Upper lobe of left lung (tissue), 6 donors: ENCODE results near the gene ADAMTSL2. TPM values are rescaled to one million over a fixed set of nuclear protein-coding genes. Genes with fewer than 3 reads are reported as not detected.
A peak's percentile ranks its signal among the peaks of the same experiment; 100 is the strongest.

Experiments
- ATAC-seq, 2 donors: fragments of 200-7000 bp; cut with Tn5 transposase; one replicate each; pipeline ENCODE4 v1.9.1; 2022; ENCODE audit warnings: mild to moderate bottlenecking in 2 of 2, moderate library complexity in 2 of 2; ENCODE audit not compliant: low FRiP score in 2 of 2
- DNase-seq, 2 donors: peaks; one replicate each; pipeline ENCODE4 v3.0.0-alpha.2; 2019 to 2020
- H3K27ac ChIP-seq, 4 donors: fragments of 200-600 bp; sonication (generic); one replicate each; pipeline ENCODE4 v1.5.1; 2016 to 2019
- H3K27me3 ChIP-seq, 4 donors: fragments of 200-600 bp; sonication (generic); one replicate each; pipeline ENCODE4 v1.5.1; 2017 to 2019
- H3K36me3 ChIP-seq, 4 donors: fragments of 200-600 bp; sonication (generic); one replicate each; pipeline ENCODE4 v1.5.1; 2016 to 2019
- H3K4me1 ChIP-seq, 4 donors: fragments of 200-600 bp; sonication (generic); one replicate each; pipeline ENCODE4 v1.5.1; 2018 to 2019
- H3K4me3 ChIP-seq, 4 donors: fragments of 200-600 bp; sonication (generic); one replicate each; pipeline ENCODE4 v1.5.1; 2017 to 2019; ENCODE audit warnings: mild to moderate bottlenecking in 2 of 4, moderate library complexity in 1 of 4
- H3K9me3 ChIP-seq, 4 donors: fragments of 200-600 bp; sonication (generic); one replicate each; pipeline ENCODE4 v1.5.1; 2018 to 2019
- EP300 ChIP-seq, 4 donors: sonication (generic); formaldehyde crosslinking; IDR thresholded peaks; one replicate each; pipeline ENCODE4 v1.5.1; 2017; ENCODE audit warnings: antibody characterized with exemption in 4 of 4, control low read depth in 2 of 4
- POLR2A ChIP-seq, 4 donors: fragments of 450-650 bp; IDR thresholded peaks; one replicate each; pipeline ENCODE4 v1.5.1; 2016 to 2017; ENCODE audit warnings: antibody characterized with exemption in 4 of 4, mild to moderate bottlenecking in 2 of 4
- POLR2AphosphoS5 ChIP-seq, 2 donors: sonication (generic); formaldehyde crosslinking; IDR thresholded peaks; one replicate each; pipeline ENCODE4 v1.5.1; 2017; ENCODE audit warnings: antibody characterized with exemption in 2 of 2
- WGBS, 2 donors: methylation state at CpG; one replicate each; pipeline ENCODE4 v1.1.5; 2017 to 2018; 5-methylcytosine and 5-hydroxymethylcytosine counted together
- total RNA-seq, 6 donors: library from RNA; depleted of rRNA in 4 of 6; stranded (reverse); fragments of >200 nt in 4 of 6; gene quantifications; one replicate each; pipeline versions ENCODE4 v1.1.0 to v1.2.1, GENCODE V29; 2016 to 2021
- TF ChIP-seq, protein P1 (sequence below), 6 experiments: fragments of 450-650 bp in 4 of 6; fragments of 200-600 bp in 2 of 6; sonication (generic) in 2 of 6; IDR thresholded peaks; one replicate each; pipeline ENCODE4 v1.5.1; 2016 to 2019; ENCODE audit warnings: antibody characterized with exemption in 6 of 6
- donor health status: DM: no; HTN: no; CAD: no; lungs with moderate emphysema.
- donor health status: DM: no; HTN: yes; CAD: no; lungs with severe emphysema.

Gene ADAMTSL2
- total RNA-seq, 6 donors from 2014 or later: 1.4 to 34.8 (median 19.2) TPM

DNA sequence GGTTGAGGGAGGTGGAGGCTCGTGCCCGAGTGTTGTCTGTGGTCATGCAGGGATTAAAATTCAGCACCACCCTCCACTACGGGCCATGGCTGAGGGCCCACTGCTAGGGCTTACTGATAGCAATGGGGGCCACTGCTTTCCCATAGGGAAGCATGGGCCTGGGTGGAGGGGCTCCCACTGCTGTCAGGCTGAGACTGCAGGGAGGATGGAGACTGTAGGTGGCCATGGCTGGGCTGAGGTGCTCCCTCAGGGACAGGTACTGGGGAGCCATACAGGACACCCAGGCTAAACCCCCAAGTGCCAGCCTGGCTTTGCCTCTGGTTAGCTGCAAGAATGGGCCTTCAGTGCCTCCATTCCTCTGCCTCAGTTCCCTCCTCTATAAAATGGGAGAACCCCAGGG is 48.6 kb downstream of the ADAMTSL2 start:
- H3K27ac ChIP-seq: peak overlapping the region in 3 of 4 donors; percentile 59 to 67 (median 62)

GRCh38 chr9:133583586-133583985 is 49.1 kb downstream of the ADAMTSL2 start:
- ATAC-seq (peak in 1 of 2 donors; percentile 5), DNase-seq (peak; percentile 34 to 89)
- H3K9me3 ChIP-seq: no peaks in the 10 kb centered on the region
- TF ChIP-seq EP300 (IDR thresholded peaks at IDR 0.05) (no peak), POLR2AphosphoS5 (IDR thresholded peaks at IDR 0.05) (peak in 1 of 2 donors; percentile 47)
- H3K4me1 ChIP-seq: peaks cover 15 to 28% (median 19%) of the 10 kb centered on the region in 4 donors
- no peaks in the 10 kb centered on the region for H3K36me3 ChIP-seq
- WGBS, 2 donors: 67 to 88% methylated on average over 2 to 23 of the region's 23 CpGs
- H3K4me3 ChIP-seq: no peak overlapping the region
- peak overlapping the region in 3 of 4 donors; percentile 51 to 67 (median 62) for H3K27ac ChIP-seq
- peaks cover 0 to 12% (median 6%) of the 10 kb centered on the region in 4 donors for H3K27me3 ChIP-seq

More for the DNA sequence above, 48.6 kb downstream of the ADAMTSL2 start:
- DNase-seq (no peak), ATAC-seq (no peak)
- H3K9me3 ChIP-seq: no peaks in the 10 kb centered on the region
- H3K4me3 ChIP-seq: no peak overlapping the region
- H3K27me3 ChIP-seq: peaks cover 0 to 12% (median 6%) of the 10 kb centered on the region in 4 donors
- 86 to 90% methylated on average over 1 to 3 of the region's 3 CpGs for WGBS, 2 donors
- peaks cover 15 to 28% (median 19%) of the 10 kb centered on the region in 4 donors for H3K4me1 ChIP-seq
- no peak for TF ChIP-seq POLR2AphosphoS5 (IDR thresholded peaks at IDR 0.05)
- TF ChIP-seq, protein P1, sequence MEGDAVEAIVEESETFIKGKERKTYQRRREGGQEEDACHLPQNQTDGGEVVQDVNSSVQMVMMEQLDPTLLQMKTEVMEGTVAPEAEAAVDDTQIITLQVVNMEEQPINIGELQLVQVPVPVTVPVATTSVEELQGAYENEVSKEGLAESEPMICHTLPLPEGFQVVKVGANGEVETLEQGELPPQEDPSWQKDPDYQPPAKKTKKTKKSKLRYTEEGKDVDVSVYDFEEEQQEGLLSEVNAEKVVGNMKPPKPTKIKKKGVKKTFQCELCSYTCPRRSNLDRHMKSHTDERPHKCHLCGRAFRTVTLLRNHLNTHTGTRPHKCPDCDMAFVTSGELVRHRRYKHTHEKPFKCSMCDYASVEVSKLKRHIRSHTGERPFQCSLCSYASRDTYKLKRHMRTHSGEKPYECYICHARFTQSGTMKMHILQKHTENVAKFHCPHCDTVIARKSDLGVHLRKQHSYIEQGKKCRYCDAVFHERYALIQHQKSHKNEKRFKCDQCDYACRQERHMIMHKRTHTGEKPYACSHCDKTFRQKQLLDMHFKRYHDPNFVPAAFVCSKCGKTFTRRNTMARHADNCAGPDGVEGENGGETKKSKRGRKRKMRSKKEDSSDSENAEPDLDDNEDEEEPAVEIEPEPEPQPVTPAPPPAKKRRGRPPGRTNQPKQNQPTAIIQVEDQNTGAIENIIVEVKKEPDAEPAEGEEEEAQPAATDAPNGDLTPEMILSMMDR (IDR thresholded peaks at IDR 0.05): no peak
- TF ChIP-seq POLR2A (IDR thresholded peaks at IDR 0.05): no peak
- TF ChIP-seq EP300 (IDR thresholded peaks at IDR 0.05): no peak
- no peaks in the 10 kb centered on the region for H3K36me3 ChIP-seq

GRCh38 chr9:133584167-133584558 is 49.7 kb downstream of the ADAMTSL2 start:
- Histone ChIP-seq H3K4me1 (peaks cover 15 to 28% (median 19%) of the 10 kb centered on the region in 4 donors), H3K36me3 (no peaks in the 10 kb centered on the region), H3K27me3 (peaks cover 0 to 12% (median 6%) of the 10 kb centered on the region in 4 donors), H3K9me3 (no peaks in the 10 kb centered on the region), H3K27ac (peak overlapping the region in 3 of 4 donors; percentile 36 to 62 (median 51)), H3K4me3 (no peak overlapping the region)
- DNase-seq: no peak
- 48 to 69% methylated on average over 5 of the region's 5 CpGs for WGBS, 2 donors
- TF ChIP-seq, protein P1 (IDR thresholded peaks at IDR 0.05): no peak
- no peak for TF ChIP-seq EP300 (IDR thresholded peaks at IDR 0.05)
- TF ChIP-seq POLR2A (IDR thresholded peaks at IDR 0.05): no peak
- no peak for ATAC-seq

GRCh38 chr9:133584559-133585476 is 50.3 kb downstream of the ADAMTSL2 start:
- 13 to 18% methylated on average over 26 to 28 of the region's 28 CpGs for WGBS, 2 donors
- H3K27me3 ChIP-seq: peaks cover 0 to 12% (median 6%) of the 10 kb centered on the region in 4 donors
- ATAC-seq: peak in 1 of 2 donors; percentile 22
- no peaks in the 10 kb centered on the region for H3K9me3 ChIP-seq
- H3K36me3 ChIP-seq: no peaks in the 10 kb centered on the region
- peak overlapping the region in 3 of 4 donors; percentile 36 to 62 (median 51) for H3K27ac ChIP-seq
- no peak overlapping the region for H3K4me3 ChIP-seq
- peak in 1 of 2 donors; percentile 50 for DNase-seq
- H3K4me1 ChIP-seq: peaks cover 15 to 28% (median 19%) of the 10 kb centered on the region in 4 donors
- TF ChIP-seq EP300 (IDR thresholded peaks at IDR 0.05) (no peak), POLR2AphosphoS5 (IDR thresholded peaks at IDR 0.05) (no peak), POLR2A (IDR thresholded peaks at IDR 0.05) (no peak)
- TF ChIP-seq, protein P1 (IDR thresholded peaks at IDR 0.05): no peak
